Muscle layer of colon (tissue), 2 donors: ENCODE data around the gene CXCL17.
"Not testable (repeated sequence)": the region's sequence is repeated elsewhere in the genome, so short reads cannot be mapped to it uniquely, and the experiment has no call there.

Experiments
- H3K27ac ChIP-seq: one replicate; pipeline ENCODE4 v1.7.0; 2013; ENCODE audit warnings: low read depth, mild to moderate bottlenecking, low read length, moderate library complexity
- H3K27me3 ChIP-seq, 2 donors: one replicate each; pipeline ENCODE4 v1.7.0; 2013; ENCODE audit warnings: low read length in 2 of 2, mild to moderate bottlenecking in 2 of 2; ENCODE audit not compliant: insufficient read depth in 2 of 2, control insufficient read depth in 1 of 2
- H3K36me3 ChIP-seq: one replicate; pipeline ENCODE4 v1.7.0; 2013; ENCODE audit warnings: mild to moderate bottlenecking, low read length; ENCODE audit not compliant: insufficient read depth
- H3K4me1 ChIP-seq: one replicate; pipeline ENCODE4 v1.7.0; 2013; ENCODE audit warnings: mild to moderate bottlenecking, low read length; ENCODE audit not compliant: insufficient read depth
- H3K4me3 ChIP-seq, 2 donors: one replicate each; pipeline ENCODE4 v1.7.0; 2013; ENCODE audit warnings: low read length in 2 of 2, low read depth in 1 of 2, mild to moderate bottlenecking in 1 of 2, moderate library complexity in 1 of 2
- H3K9ac ChIP-seq: one replicate; pipeline ENCODE4 v1.7.0; 2013; ENCODE audit warnings: low read length
- H3K9me3 ChIP-seq: one replicate; pipeline ENCODE4 v1.7.0; 2013; ENCODE audit warnings: mild to moderate bottlenecking, low read length
- donor health status: abdominal sarcoma.
- donor health status: Adenocarcinoma of cecum.

Gene CXCL17, protein sequence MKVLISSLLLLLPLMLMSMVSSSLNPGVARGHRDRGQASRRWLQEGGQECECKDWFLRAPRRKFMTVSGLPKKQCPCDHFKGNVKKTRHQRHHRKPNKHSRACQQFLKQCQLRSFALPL

GRCh38 chr19:42442833-42443232, at the start of gene CXCL17:
Gene CXCL17 (minus strand): TSS chr19:42442946. CDS start chr19:42442832, 114 bp downstream.
- H3K36me3 ChIP-seq: no peaks in the 10 kb centered on the region
- H3K9ac ChIP-seq: no peak within 1 kb of the TSS
- H3K27me3 ChIP-seq: no peaks in the 10 kb centered on the region
- no peak within 1 kb of the TSS for H3K4me3 ChIP-seq
- H3K9me3 ChIP-seq: no peaks in the 10 kb centered on the region
- no peak within 1 kb of the TSS for H3K27ac ChIP-seq
- no peaks in the 10 kb centered on the region for H3K4me1 ChIP-seq

DNA sequence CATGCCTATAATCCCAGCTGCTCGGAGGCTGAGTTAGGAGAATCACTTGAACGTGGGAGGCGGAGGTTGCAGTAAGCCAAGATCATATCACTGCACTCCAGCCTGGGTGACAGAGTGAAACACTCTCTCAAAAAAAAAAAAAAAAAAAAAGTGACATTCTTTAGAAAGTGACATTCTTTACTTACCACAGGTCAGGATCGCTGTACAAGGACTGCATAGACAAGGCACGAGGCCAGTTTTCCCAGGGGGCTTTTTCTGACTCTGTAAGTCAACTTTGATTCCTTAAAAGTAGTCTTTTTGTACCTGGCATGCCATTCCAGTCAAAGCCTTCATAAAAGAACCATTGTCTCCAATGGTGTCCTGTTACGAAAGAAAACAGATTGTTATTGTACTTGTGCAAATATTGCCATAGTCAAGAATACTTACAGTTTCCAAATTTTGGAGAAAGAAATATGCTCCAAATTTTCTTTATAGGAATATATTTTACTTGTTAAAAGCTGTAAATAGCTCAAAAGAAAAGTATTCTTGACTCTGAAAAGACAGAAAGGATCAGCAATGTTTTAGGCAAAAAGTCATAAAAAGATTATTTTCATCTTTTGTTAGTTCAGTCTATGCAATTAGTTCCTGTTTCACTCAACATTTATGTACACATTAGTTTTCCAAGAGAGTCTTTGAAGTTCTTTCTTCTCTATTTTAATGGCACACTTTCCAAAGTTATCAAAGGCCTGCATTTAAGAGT, 46.2 kb upstream of the CXCL17 start:
- Histone ChIP-seq H3K4me1 (no peaks in the 10 kb centered on the region), H3K9me3 (no peaks in the 10 kb centered on the region), H3K27ac (no peak overlapping the region), H3K27me3 (no peaks in the 10 kb centered on the region), H3K9ac (no peak overlapping the region), H3K36me3 (no peaks in the 10 kb centered on the region), H3K4me3 (no peak overlapping the region)

DNA sequence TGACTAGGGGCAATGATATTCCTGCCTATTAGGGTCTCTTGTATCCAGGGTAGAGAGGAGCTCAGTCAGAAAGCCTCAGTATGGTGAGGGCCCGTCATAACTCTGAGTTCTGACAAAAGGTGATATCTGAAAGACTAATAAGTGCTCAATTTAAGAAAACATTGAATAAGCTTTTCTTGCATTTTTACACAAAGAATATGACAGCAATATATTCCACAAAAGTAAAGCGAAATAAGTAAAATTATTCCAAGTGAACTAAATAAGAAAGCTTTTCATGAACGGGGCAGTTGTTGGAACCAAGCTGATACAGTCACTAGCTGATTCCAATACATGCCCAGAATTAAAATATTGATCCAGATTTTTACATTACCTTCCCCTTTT, 45.0 kb upstream of the CXCL17 start:
- Histone ChIP-seq H3K36me3 (no peaks in the 10 kb centered on the region), H3K4me1 (no peaks in the 10 kb centered on the region), H3K27ac (no peak overlapping the region), H3K9ac (no peak overlapping the region), H3K4me3 (no peak overlapping the region), H3K9me3 (no peaks in the 10 kb centered on the region), H3K27me3 (no peaks in the 10 kb centered on the region)

- Histone ChIP-seq H3K27me3 (no peaks in the 10 kb centered on the region), H3K9ac (no peak overlapping the region), H3K4me3 (no peak overlapping the region), H3K36me3 (no peaks in the 10 kb centered on the region), H3K27ac (no peak overlapping the region), H3K9me3 (no peaks in the 10 kb centered on the region), H3K4me1 (no peaks in the 10 kb centered on the region)
Observed at GRCh38 chr19:42487032-42487797, 44.5 kb upstream of the CXCL17 start.

- H3K27me3 ChIP-seq, H3K9me3 ChIP-seq, H3K9ac ChIP-seq, H3K36me3 ChIP-seq, H3K27ac ChIP-seq, H3K4me3 ChIP-seq, H3K4me1 ChIP-seq: not testable (repeated sequence)
Observed at GRCh38 chr19:42485036-42485435, 42.3 kb upstream of the CXCL17 start.

DNA sequence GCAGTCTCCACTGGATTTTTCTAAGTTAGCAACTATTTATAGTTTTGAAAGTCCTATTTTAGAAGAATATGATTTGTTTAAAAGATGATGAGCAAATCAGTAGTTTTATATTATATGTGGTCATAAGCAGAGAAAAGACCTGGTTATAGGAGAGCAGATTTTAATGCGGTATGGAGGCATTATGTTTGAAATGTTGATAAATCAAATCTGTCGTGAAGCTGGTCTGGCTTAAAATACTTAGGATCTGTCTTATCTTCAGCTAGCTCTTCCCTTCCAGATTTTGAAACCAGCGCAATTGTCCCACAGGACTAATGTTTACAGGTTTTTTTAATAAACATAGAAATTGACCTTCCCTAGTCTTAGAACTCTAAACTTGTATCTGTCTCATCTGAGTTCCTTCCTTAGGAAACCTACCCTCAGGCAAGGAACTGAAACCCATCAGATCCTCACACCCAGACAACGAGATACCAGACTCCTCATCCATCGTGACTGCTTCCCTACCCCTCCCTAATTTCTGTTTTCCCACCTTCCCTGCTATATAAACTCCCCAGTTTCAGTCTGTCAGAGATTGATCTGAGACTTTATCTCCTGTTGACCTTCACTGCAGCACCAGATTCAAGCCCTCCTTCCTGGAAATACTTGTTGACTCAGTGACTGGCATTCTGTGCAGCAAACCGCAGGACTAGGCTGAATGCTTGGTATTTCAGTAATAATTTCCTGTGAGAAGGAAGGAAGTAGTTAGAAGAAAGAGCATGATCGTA, 37.8 kb upstream of the CXCL17 start:
- H3K4me3 ChIP-seq: no peak overlapping the region
- no peaks in the 10 kb centered on the region for H3K4me1 ChIP-seq
- H3K9ac ChIP-seq: no peak overlapping the region
- H3K27ac ChIP-seq: no peak overlapping the region
- no peaks in the 10 kb centered on the region for H3K36me3 ChIP-seq
- no peaks in the 10 kb centered on the region for H3K9me3 ChIP-seq
- H3K27me3 ChIP-seq: no peaks in the 10 kb centered on the region

GRCh38 chr19:42479736-42480135, 37.0 kb upstream of the CXCL17 start:
- Histone ChIP-seq H3K4me3 (no peak overlapping the region), H3K27me3 (no peaks in the 10 kb centered on the region), H3K4me1 (no peaks in the 10 kb centered on the region), H3K27ac (no peak overlapping the region), H3K9me3 (no peaks in the 10 kb centered on the region), H3K9ac (no peak overlapping the region), H3K36me3 (no peaks in the 10 kb centered on the region)

DNA sequence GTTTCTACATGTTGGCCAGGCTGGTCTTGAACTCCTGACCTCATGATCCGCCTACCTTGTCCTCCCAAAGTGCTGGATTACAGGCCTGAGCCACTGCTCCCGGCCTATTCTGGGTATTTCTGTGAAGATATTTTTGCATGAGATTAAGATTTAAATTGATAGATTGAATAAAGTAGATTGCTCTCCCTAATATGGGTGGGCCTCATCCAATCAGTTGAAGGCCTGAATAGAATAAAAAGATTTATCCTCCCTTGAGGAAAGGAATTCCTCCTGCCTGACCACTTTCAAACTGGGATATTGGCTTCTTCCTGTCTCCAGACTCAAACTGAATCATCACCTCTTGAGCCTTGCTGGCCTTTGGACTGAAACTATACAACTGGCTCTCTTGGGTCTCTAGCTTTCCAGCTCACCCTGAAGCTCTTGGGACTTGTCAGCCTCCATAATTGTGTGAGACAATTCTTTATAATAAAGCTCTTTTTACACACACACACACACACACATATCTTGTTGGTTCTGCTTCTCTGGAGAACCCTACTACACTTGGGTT, 36.1 kb upstream of the CXCL17 start:
- H3K9me3 ChIP-seq: no peaks in the 10 kb centered on the region
- no peaks in the 10 kb centered on the region for H3K4me1 ChIP-seq
- no peak overlapping the region for H3K27ac ChIP-seq
- H3K27me3 ChIP-seq: no peaks in the 10 kb centered on the region
- no peaks in the 10 kb centered on the region for H3K36me3 ChIP-seq
- H3K4me3 ChIP-seq: no peak overlapping the region
- no peak overlapping the region for H3K9ac ChIP-seq

GRCh38 chr19:42477933-42478332, 35.2 kb upstream of the CXCL17 start:
- H3K27ac ChIP-seq: no peak overlapping the region
- no peaks in the 10 kb centered on the region for H3K4me1 ChIP-seq
- no peaks in the 10 kb centered on the region for H3K9me3 ChIP-seq
- H3K36me3 ChIP-seq: no peaks in the 10 kb centered on the region
- H3K9ac ChIP-seq: no peak overlapping the region
- H3K4me3 ChIP-seq: no peak overlapping the region
- H3K27me3 ChIP-seq: no peaks in the 10 kb centered on the region

- Histone ChIP-seq H3K9me3 (no peaks in the 10 kb centered on the region), H3K4me1 (no peaks in the 10 kb centered on the region), H3K27me3 (no peaks in the 10 kb centered on the region), H3K27ac (no peak overlapping the region), H3K4me3 (no peak overlapping the region), H3K9ac (no peak overlapping the region), H3K36me3 (no peaks in the 10 kb centered on the region)
Observed at GRCh38 chr19:42477117-42477516, 34.4 kb upstream of the CXCL17 start.

DNA sequence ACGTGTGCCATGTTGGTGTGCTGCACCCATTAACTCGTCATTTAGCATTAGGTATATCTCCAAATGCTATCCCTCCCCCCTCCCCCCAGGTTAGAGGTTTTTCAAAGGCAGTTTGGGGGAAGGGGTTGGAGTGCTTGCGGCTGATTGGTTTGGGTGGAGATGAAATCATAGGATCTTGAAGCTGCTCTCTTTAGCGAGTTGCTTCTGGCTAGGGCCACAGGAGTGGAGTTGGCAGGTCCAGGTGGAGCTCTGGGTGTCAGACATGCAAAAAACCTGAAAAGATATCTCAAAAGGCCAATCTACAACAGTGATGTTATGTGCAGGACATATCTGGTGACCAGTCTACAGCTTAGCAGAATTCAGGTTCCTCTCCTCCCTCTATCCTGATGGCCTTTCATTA, 32.6 kb upstream of the CXCL17 start:
- no peaks in the 10 kb centered on the region for H3K27me3 ChIP-seq
- no peak overlapping the region for H3K9ac ChIP-seq
- no peak overlapping the region for H3K27ac ChIP-seq
- no peaks in the 10 kb centered on the region for H3K4me1 ChIP-seq
- H3K36me3 ChIP-seq: no peaks in the 10 kb centered on the region
- no peaks in the 10 kb centered on the region for H3K9me3 ChIP-seq
- H3K4me3 ChIP-seq: no peak overlapping the region
